ENCODE measurements around the gene RALGDS. TPM values are rescaled to one million over a fixed set of nuclear protein-coding genes. Genes with fewer than 3 reads are reported as not detected.

The RALGDS gene
- total and polyA plus RNA-seq, 9 of the 15 experiments (the other 6 are each of a cell fraction or from before 2014, with no cell fraction given), result 0.75 to 43.3 (median 27.1) TPM

DNA sequence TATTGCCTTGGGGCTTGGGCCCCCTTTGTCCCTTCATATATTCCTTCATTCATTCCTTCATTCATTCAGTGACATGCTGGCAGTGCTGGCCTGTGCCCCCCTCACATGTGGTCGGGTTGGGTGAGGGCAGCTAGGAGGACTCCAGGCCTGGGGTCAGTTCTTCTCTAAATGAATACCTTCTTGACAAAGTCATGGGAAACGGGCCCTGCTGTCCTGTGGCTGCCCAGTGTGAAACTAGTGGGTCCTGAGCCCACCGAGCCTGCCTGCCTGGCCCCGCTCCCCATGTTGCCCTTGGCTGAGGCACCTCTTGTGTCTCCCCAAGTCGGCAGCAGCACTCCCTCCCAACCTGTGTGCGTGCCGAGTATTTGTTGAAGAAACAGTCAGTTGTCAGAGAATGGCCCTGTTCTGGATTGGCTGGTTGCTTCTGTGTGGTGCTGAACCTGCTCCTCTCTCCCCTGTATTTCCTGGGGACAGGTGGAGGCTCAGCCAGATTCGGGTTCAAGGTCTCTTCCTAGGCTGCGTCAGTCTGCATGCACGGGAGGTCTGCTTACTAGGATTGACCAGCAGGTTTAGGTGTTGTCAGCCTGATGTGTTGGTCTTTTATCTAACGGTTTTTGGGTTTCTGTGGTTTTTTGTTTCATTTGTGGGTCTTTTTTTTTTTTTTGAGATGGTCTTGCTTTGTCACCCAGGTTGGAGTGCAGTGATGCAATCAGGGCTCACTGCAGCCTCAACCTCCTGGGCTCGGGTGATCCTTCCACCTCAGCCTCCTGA, 62.3 kb downstream of the RALGDS start (continued):
- TF ChIP-seq ZNF551 (CRISPR knock-in tag; IDR thresholded peaks at IDR 0.05) (no peak), RBM39 (optimal IDR thresholded peaks at IDR 0.05; ENCODE audit: low read depth, low read length) (no peak), ZNF384 (IDR thresholded peaks at IDR 0.05; ENCODE audit: low read depth, low read length) (peak; percentile 92), NFYB (IDR thresholded peaks at IDR 0.05; ENCODE audit: extremely low read depth, insufficient read length) (no peak), RFX5 (IDR thresholded peaks at IDR 0.05; ENCODE audit: low read depth, low read length) (no peak), SP1 (CRISPR knock-in tag; IDR thresholded peaks at IDR 0.05) (no peak; the same call in 1 of the 2 replicates), NR3C1 (CRISPR knock-in tag; IDR thresholded peaks at IDR 0.05) (no peak), MBD2 (IDR thresholded peaks at IDR 0.05; ENCODE audit: borderline replicate concordance, low read depth) (no peak), ZNF175 (CRISPR knock-in tag; IDR thresholded peaks at IDR 0.05; ENCODE audit: low read depth) (no peak), PHF20 (IDR thresholded peaks at IDR 0.05; ENCODE audit: partially characterized antibody) (no peak), BMI1 (IDR thresholded peaks at IDR 0.05; ENCODE audit: low read length) (no peak), TBP (optimal IDR thresholded peaks at IDR 0.05; ENCODE audit: low read depth, low read length) (no peak), TOE1 (IDR thresholded peaks at IDR 0.05; ENCODE audit: borderline replicate concordance) (no peak), TOE1 (CRISPR knock-in tag; IDR thresholded peaks at IDR 0.05; ENCODE audit: borderline replicate concordance, low read depth) (no peak), SMARCB1 (IDR thresholded peaks at IDR 0.05; ENCODE audit: insufficient read length, low read depth) (no peak)
- TF ChIP-seq, protein P1, sequence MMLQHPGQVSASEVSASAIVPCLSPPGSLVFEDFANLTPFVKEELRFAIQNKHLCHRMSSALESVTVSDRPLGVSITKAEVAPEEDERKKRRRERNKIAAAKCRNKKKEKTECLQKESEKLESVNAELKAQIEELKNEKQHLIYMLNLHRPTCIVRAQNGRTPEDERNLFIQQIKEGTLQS (IDR thresholded peaks at IDR 0.05), result peak; percentile 90
- TF ChIP-seq, protein P1 (CRISPR knock-in tag; conservative IDR thresholded peaks at IDR 0.05), result no peak; the same call in 1 of the 2 replicates
- TF ChIP-seq, protein P2, sequence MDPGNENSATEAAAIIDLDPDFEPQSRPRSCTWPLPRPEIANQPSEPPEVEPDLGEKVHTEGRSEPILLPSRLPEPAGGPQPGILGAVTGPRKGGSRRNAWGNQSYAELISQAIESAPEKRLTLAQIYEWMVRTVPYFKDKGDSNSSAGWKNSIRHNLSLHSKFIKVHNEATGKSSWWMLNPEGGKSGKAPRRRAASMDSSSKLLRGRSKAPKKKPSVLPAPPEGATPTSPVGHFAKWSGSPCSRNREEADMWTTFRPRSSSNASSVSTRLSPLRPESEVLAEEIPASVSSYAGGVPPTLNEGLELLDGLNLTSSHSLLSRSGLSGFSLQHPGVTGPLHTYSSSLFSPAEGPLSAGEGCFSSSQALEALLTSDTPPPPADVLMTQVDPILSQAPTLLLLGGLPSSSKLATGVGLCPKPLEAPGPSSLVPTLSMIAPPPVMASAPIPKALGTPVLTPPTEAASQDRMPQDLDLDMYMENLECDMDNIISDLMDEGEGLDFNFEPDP (CRISPR knock-in tag; IDR thresholded peaks at IDR 0.05), result no peak
- TF ChIP-seq, protein P3, sequence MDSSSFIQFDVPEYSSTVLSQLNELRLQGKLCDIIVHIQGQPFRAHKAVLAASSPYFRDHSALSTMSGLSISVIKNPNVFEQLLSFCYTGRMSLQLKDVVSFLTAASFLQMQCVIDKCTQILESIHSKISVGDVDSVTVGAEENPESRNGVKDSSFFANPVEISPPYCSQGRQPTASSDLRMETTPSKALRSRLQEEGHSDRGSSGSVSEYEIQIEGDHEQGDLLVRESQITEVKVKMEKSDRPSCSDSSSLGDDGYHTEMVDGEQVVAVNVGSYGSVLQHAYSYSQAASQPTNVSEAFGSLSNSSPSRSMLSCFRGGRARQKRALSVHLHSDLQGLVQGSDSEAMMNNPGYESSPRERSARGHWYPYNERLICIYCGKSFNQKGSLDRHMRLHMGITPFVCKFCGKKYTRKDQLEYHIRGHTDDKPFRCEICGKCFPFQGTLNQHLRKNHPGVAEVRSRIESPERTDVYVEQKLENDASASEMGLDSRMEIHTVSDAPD (CRISPR knock-in tag; IDR thresholded peaks at IDR 0.05), result no peak
- TF ChIP-seq, protein P4, sequence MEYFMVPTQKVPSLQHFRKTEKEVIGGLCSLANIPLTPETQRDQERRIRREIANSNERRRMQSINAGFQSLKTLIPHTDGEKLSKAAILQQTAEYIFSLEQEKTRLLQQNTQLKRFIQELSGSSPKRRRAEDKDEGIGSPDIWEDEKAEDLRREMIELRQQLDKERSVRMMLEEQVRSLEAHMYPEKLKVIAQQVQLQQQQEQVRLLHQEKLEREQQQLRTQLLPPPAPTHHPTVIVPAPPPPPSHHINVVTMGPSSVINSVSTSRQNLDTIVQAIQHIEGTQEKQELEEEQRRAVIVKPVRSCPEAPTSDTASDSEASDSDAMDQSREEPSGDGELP (CRISPR knock-in tag; IDR thresholded peaks at IDR 0.05; ENCODE audit: borderline replicate concordance), result no peak
